HEK293 (cell line): ENCODE data around the gene NAT8L.

Experiments
- CTCF ChIP-seq: fragments of 450-650 bp; formaldehyde crosslinking; IDR thresholded peaks from 2 replicates; pipeline ENCODE4 v1.5.1; 2016; ENCODE audit warnings: missing biosample characterization, missing genetic modification characterization
- SALL2 ChIP-seq: fragments of 450-650 bp; formaldehyde crosslinking; IDR thresholded peaks from 2 replicates; pipeline ENCODE4 v1.5.0; 2017; ENCODE audit warnings: missing biosample characterization, mild to moderate bottlenecking, missing genetic modification characterization, borderline replicate concordance
- ZNF114 ChIP-seq: fragments of 450-650 bp; formaldehyde crosslinking; IDR thresholded peaks from 2 replicates; pipeline ENCODE4 v1.5.0; 2017; ENCODE audit warnings: missing biosample characterization, missing genetic modification characterization
- ZNF133 ChIP-seq: fragments of 450-650 bp; formaldehyde crosslinking; IDR thresholded peaks from 2 replicates; pipeline ENCODE4 v1.5.1; 2016; ENCODE audit warnings: missing biosample characterization, missing genetic modification characterization
- ZNF140 ChIP-seq: fragments of 450-650 bp; formaldehyde crosslinking; IDR thresholded peaks from 2 replicates; pipeline ENCODE4 v1.5.1; 2016; ENCODE audit warnings: missing biosample characterization, missing genetic modification characterization
- ZNF174 ChIP-seq: fragments of 450-650 bp; formaldehyde crosslinking; IDR thresholded peaks from 2 replicates; pipeline ENCODE4 v1.5.0; 2017; ENCODE audit warnings: missing biosample characterization, mild to moderate bottlenecking, missing genetic modification characterization
- ZNF785 ChIP-seq: fragments of 450-650 bp; formaldehyde crosslinking; IDR thresholded peaks from 2 replicates; pipeline ENCODE4 v1.5.1; 2016; ENCODE audit warnings: missing biosample characterization, missing genetic modification characterization
- TF ChIP-seq, protein P1 (sequence below): fragments of 450-650 bp; formaldehyde crosslinking; IDR thresholded peaks from 2 replicates; pipeline ENCODE4 v1.5.1; 2016; ENCODE audit warnings: missing biosample characterization, missing genetic modification characterization
- TF ChIP-seq, protein P2 (sequence below): fragments of 450-650 bp; IDR thresholded peaks from 2 replicates; pipeline ENCODE4 v1.5.1; 2018; ENCODE audit warnings: missing biosample characterization, mild to moderate bottlenecking, missing genetic modification characterization

DNA sequence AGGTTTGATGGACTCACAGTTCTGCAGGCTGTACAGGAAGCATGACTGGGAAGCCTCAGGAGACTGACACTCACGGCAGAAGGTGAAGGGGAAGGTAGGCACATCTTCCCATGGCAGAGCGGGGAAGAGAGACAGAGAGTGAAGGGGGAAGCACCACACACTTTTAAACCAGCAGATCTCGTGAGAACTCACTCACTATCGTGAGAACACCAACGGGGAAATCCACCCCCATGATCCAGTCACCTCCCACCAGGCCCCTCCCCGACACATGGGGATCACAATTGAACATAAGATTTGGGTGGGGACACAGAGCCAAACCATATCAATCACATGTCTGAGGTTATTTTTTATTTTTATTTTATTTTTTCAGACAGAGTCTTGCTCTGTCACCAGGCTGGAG is 4.9 kb upstream of the NAT8L start:
- TF ChIP-seq CTCF (tag by site-specific recombination): no peak
- no peak for TF ChIP-seq ZNF785 (tag by site-specific recombination)
- no peak for TF ChIP-seq ZNF114 (tag by site-specific recombination)
- TF ChIP-seq ZNF140: no peak
- TF ChIP-seq ZNF133 (tag by site-specific recombination): no peak
- TF ChIP-seq, protein P1, sequence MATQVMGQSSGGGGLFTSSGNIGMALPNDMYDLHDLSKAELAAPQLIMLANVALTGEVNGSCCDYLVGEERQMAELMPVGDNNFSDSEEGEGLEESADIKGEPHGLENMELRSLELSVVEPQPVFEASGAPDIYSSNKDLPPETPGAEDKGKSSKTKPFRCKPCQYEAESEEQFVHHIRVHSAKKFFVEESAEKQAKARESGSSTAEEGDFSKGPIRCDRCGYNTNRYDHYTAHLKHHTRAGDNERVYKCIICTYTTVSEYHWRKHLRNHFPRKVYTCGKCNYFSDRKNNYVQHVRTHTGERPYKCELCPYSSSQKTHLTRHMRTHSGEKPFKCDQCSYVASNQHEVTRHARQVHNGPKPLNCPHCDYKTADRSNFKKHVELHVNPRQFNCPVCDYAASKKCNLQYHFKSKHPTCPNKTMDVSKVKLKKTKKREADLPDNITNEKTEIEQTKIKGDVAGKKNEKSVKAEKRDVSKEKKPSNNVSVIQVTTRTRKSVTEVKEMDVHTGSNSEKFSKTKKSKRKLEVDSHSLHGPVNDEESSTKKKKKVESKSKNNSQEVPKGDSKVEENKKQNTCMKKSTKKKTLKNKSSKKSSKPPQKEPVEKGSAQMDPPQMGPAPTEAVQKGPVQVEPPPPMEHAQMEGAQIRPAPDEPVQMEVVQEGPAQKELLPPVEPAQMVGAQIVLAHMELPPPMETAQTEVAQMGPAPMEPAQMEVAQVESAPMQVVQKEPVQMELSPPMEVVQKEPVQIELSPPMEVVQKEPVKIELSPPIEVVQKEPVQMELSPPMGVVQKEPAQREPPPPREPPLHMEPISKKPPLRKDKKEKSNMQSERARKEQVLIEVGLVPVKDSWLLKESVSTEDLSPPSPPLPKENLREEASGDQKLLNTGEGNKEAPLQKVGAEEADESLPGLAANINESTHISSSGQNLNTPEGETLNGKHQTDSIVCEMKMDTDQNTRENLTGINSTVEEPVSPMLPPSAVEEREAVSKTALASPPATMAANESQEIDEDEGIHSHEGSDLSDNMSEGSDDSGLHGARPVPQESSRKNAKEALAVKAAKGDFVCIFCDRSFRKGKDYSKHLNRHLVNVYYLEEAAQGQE (tag by site-specific recombination): no peak
- no peak for TF ChIP-seq SALL2 (tag by site-specific recombination)
- TF ChIP-seq, protein P2, sequence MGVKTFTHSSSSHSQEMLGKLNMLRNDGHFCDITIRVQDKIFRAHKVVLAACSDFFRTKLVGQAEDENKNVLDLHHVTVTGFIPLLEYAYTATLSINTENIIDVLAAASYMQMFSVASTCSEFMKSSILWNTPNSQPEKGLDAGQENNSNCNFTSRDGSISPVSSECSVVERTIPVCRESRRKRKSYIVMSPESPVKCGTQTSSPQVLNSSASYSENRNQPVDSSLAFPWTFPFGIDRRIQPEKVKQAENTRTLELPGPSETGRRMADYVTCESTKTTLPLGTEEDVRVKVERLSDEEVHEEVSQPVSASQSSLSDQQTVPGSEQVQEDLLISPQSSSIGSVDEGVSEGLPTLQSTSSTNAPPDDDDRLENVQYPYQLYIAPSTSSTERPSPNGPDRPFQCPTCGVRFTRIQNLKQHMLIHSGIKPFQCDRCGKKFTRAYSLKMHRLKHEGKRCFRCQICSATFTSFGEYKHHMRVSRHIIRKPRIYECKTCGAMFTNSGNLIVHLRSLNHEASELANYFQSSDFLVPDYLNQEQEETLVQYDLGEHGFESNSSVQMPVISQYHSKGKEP (tag by site-specific recombination): no peak
- TF ChIP-seq ZNF174 (tag by site-specific recombination): no peak
